A673 (cell line): ENCODE data around the gene TBX19. TPM values are rescaled to one million over a fixed set of nuclear protein-coding genes. Genes with fewer than 3 reads are reported as not detected.

Experiments
- BruUV-seq: library from RNA; stranded (reverse); fragments of 400-500 nt; replicated peaks from 2 replicates; lab custom pipeline; 2021; lab: Mats Ljungman, UMichigan
- CTCF ChIA-PET: fragments of 300-600 bp; sonication (Branson Sonifier 250); formaldehyde crosslinking; loops from one replicate; lab custom pipeline; 2022; ENCODE audit warnings: antibody characterized with exemption; lab: Charles Lee
- POLR2A ChIA-PET: fragments of 300-600 bp; sonication (Branson Sonifier 250); formaldehyde crosslinking; loops from one replicate; lab custom pipeline; 2022; ENCODE audit warnings: antibody characterized with exemption; ENCODE audit not compliant: low non-redundant PET; lab: Charles Lee
- DNase-seq: peaks from one replicate; pipeline ENCODE4 v3.0.0-alpha.2; 2015; ENCODE audit warnings: low spot score
- H3K27ac ChIP-seq: fragments of 200-600 bp; sonication (generic); 2 replicates; pipeline ENCODE4 v1.5.1; 2016; ENCODE audit warnings: mixed run types, low read depth, mild to moderate bottlenecking, mixed read lengths, antibody characterized with exemption, low read length; ENCODE audit not compliant: poor library complexity, severe bottlenecking
- H3K27me3 ChIP-seq: fragments of 200-600 bp; sonication (generic); replicated peaks from 2 replicates; pipeline ENCODE4 v1.6.1; 2017; ENCODE audit warnings: mixed run types, low read depth, mild to moderate bottlenecking, mixed read lengths, antibody characterized with exemption, low read length; ENCODE audit not compliant: insufficient read depth, poor library complexity
- H3K36me3 ChIP-seq: fragments of 200-600 bp; sonication (generic); 2 replicates; pipeline ENCODE4 v1.6.1; 2016; ENCODE audit warnings: mixed run types, mild to moderate bottlenecking, mixed read lengths, antibody characterized with exemption, low read length; ENCODE audit not compliant: insufficient read depth, poor library complexity, severe bottlenecking
- H3K4me1 ChIP-seq: fragments of 200-600 bp; sonication (generic); 2 replicates; pipeline ENCODE4 v1.6.1; 2017; ENCODE audit warnings: mixed run types, mild to moderate bottlenecking, mixed read lengths, antibody characterized with exemption, low read length; ENCODE audit not compliant: insufficient read depth, poor library complexity, severe bottlenecking
- H3K4me3 ChIP-seq: fragments of 200-600 bp; sonication (generic); 2 replicates; pipeline ENCODE4 v1.5.1; 2016; ENCODE audit warnings: low read depth, mixed run types, mild to moderate bottlenecking, mixed read lengths, low read length; ENCODE audit not compliant: poor library complexity, severe bottlenecking
- H3K9me3 ChIP-seq: fragments of 200-600 bp; sonication (generic); 2 replicates; pipeline ENCODE4 v1.6.1; 2016; ENCODE audit warnings: mixed run types, low read depth, mild to moderate bottlenecking, mixed read lengths, antibody characterized with exemption, low read length; ENCODE audit not compliant: poor library complexity, severe bottlenecking
- CTCF ChIP-seq: fragments of 300-800, 200-600 bp; sonication (generic); conservative IDR thresholded peaks from 2 replicates; pipeline ENCODE4 v1.5.1; 2017; ENCODE audit warnings: low read depth, mild to moderate bottlenecking, antibody characterized with exemption, low read length, moderate library complexity, mixed read lengths
- EZH2 ChIP-seq: fragments of 200-600 bp; sonication (generic); IDR thresholded peaks from 2 replicates; pipeline ENCODE4 v1.6.1; 2017; ENCODE audit warnings: borderline replicate concordance, low read depth, mild to moderate bottlenecking, mixed read lengths, antibody characterized with exemption, low read length; ENCODE audit not compliant: poor library complexity, severe bottlenecking
- intact Hi-C: fragments of 100-400 bp; cut with micrococcal nuclease; formaldehyde crosslinking; loops from one replicate; pipeline ENCODE4 v1.10.0; 2022; ENCODE audit not compliant: unreplicated experiment
- total RNA-seq: library from RNA; stranded (reverse); gene quantifications from 2 replicates; pipeline ENCODE4 v1.2.3, GENCODE V29; 2021

Gene TBX19
- total RNA-seq, 1 experiment from 2014 or later: 2.5 TPM

GRCh38 chr1:168316142-168316541 is 35.5 kb downstream of the TBX19 start:
- H3K36me3 ChIP-seq: no peaks in the 10 kb centered on the region
- no TSS peak for BruUV-seq
- CTCF ChIA-PET: no interaction called here

GRCh38 chr1:168317309-168317708 is 36.6 kb downstream of the TBX19 start:
- no TSS peak for BruUV-seq
- POLR2A ChIA-PET: no interaction called here

More at GRCh38 chr1:168316142-168316541, 35.5 kb downstream of the TBX19 start:
- intact Hi-C loops: no loop called here
- no peak for DNase-seq
- no peak overlapping the region for H3K27ac ChIP-seq
- TF ChIP-seq EZH2 (no peak), CTCF (no peak)
- H3K27me3 ChIP-seq: no peaks in the 10 kb centered on the region
- POLR2A ChIA-PET: no interaction called here
- peaks cover 3% of the 10 kb centered on the region for H3K4me1 ChIP-seq
- H3K4me3 ChIP-seq: no peak overlapping the region
- H3K9me3 ChIP-seq: no peaks in the 10 kb centered on the region

GRCh38 chr1:168319691-168320090 is 39.0 kb downstream of the TBX19 start:
- H3K27me3 ChIP-seq: no peaks in the 10 kb centered on the region
- ChIA-PET POLR2A (no interaction called here), CTCF (interaction anchor here (0.6 kb wide), 2 partner anchors 82 to 603 kb away, joined by 4 to 9 read pairs; no protein-coding TSS in a partner anchor)
- no peaks in the 10 kb centered on the region for H3K9me3 ChIP-seq
- no peaks in the 10 kb centered on the region for H3K36me3 ChIP-seq
- no peak overlapping the region for H3K27ac ChIP-seq
- peaks cover 3% of the 10 kb centered on the region for H3K4me1 ChIP-seq
- DNase-seq: no peak
- BruUV-seq: no TSS peak
- no peak for TF ChIP-seq EZH2
- TF ChIP-seq CTCF: no peak
- intact Hi-C loops: no loop called here
- H3K4me3 ChIP-seq: no peak overlapping the region

More at GRCh38 chr1:168317309-168317708, 36.6 kb downstream of the TBX19 start:
- DNase-seq: no peak
- CTCF ChIA-PET: no interaction called here
- H3K27ac ChIP-seq: no peak overlapping the region
- TF ChIP-seq EZH2: no peak
- TF ChIP-seq CTCF: no peak
- H3K9me3 ChIP-seq: no peaks in the 10 kb centered on the region
- H3K4me3 ChIP-seq: no peak overlapping the region
- no peaks in the 10 kb centered on the region for H3K36me3 ChIP-seq
- peaks cover 3% of the 10 kb centered on the region for H3K4me1 ChIP-seq
- intact Hi-C loops: no loop called here
- H3K27me3 ChIP-seq: no peaks in the 10 kb centered on the region
